Stimulated activated CD8-positive, alpha-beta memory T cell treated with anti-CD3 and anti-CD28 coated beads, Interleukin-2, amount 100 ng/mL, for 48 hours (primary cell): ENCODE data around the gene IL1RAP.
"Not testable (repeated sequence)": the region's sequence is repeated elsewhere in the genome, so short reads cannot be mapped to it uniquely, and the experiment has no call there.

Experiments
- DNase-seq, 2 donors: peaks; one replicate each; pipeline ENCODE4 v3.0.0-alpha.2; 2020; ENCODE audit warnings: low read depth in 2 of 2

Gene IL1RAP, protein sequence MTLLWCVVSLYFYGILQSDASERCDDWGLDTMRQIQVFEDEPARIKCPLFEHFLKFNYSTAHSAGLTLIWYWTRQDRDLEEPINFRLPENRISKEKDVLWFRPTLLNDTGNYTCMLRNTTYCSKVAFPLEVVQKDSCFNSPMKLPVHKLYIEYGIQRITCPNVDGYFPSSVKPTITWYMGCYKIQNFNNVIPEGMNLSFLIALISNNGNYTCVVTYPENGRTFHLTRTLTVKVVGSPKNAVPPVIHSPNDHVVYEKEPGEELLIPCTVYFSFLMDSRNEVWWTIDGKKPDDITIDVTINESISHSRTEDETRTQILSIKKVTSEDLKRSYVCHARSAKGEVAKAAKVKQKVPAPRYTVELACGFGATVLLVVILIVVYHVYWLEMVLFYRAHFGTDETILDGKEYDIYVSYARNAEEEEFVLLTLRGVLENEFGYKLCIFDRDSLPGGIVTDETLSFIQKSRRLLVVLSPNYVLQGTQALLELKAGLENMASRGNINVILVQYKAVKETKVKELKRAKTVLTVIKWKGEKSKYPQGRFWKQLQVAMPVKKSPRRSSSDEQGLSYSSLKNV

DNA sequence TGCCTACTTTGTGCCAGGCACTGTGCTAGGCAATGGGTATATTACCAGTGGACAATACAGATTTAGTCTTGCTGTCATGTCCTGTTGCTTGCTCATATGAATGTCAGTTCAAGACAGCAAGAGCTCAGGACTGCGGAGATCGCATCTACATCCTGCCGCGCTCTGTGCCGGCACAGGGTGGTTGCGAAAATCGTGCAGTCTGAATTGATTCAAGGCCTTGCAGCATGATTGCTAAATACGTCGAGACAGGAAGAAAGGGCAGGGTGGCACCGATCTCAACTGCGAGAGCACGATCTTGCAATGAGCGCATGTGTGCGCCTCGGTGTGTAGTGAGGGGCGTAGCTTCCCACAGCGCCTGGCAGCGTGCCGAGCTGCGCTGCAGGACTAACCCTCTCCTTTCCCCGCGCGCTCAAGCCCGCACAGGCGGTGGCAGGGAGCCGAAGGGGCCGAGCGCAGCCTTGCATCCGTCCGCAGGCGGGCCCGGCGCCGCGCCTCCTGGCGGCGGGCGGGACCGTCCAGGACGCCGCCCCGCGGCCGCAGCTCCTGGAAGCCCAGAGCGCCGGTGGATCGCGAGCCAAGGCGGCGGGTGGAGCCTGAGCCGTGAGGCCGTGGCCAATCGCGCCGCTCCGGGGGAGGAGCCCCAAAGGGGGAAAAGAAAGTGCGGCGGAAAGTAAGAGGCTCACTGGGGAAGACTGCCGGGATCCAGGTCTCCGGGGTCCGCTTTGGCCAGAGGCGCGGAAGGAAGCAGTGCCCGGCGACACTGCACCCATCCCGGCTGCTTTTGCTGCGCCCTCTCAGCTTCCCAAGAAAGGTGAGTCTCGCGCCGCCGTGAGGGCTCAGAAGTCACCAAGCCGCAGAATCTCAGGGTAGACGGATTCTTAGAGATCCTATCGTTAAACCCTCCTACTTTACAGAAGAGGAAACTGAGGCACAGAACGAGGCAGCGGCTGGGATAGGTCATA lies at the start of gene IL1RAP:
Gene IL1RAP, plus strand, starts transcription at position 677 of the 962 bp plus-strand sequence. CDS start 50,205 bp downstream, outside the sequence.
- peak; percentile 80 to 82 for DNase-seq

DNA sequence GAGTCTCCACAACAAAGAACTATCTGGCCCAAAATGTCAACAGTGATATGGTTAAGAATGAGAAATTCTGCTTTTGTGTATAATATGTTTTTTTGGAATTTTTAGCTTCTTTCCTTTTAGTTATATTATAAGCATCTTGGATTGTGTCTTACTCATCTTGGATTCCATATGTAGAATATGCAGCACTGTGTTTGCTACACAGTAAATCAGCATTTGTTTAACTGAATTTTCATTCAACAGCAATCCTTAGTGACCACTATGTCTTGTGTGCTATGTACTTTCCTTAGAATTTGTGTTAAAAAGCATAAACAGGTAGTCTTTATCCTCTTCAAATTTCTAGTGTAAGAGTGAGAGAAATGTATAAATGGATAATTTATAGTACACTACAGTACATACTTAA lies 46.0 kb upstream of the IL1RAP start:
- no peak for DNase-seq

GRCh38 chr3:190473261-190473660 lies 40.6 kb upstream of the IL1RAP start:
- not testable (repeated sequence) for DNase-seq

- no peak for DNase-seq
Observed at GRCh38 chr3:190481779-190482178, 32.1 kb upstream of the IL1RAP start.

- DNase-seq = no peak
Observed at GRCh38 chr3:190485830-190486532, 27.9 kb upstream of the IL1RAP start.

DNA sequence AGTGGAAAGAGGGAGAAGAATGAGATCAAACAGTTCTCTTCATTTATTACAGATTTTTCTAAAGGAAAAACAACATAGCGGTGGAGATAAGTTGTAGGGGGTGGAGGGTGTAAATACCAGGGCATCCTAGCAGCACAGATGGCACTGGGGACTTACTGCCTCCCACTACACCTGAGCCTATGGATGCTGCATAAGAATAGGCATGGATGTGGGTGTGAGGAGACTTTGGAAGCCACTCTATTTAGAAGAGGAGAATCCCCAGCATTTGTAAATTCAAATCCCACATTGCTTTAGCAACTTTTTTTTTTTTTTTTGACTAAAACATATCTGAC lies 27.4 kb upstream of the IL1RAP start:
- DNase-seq = no peak

DNA sequence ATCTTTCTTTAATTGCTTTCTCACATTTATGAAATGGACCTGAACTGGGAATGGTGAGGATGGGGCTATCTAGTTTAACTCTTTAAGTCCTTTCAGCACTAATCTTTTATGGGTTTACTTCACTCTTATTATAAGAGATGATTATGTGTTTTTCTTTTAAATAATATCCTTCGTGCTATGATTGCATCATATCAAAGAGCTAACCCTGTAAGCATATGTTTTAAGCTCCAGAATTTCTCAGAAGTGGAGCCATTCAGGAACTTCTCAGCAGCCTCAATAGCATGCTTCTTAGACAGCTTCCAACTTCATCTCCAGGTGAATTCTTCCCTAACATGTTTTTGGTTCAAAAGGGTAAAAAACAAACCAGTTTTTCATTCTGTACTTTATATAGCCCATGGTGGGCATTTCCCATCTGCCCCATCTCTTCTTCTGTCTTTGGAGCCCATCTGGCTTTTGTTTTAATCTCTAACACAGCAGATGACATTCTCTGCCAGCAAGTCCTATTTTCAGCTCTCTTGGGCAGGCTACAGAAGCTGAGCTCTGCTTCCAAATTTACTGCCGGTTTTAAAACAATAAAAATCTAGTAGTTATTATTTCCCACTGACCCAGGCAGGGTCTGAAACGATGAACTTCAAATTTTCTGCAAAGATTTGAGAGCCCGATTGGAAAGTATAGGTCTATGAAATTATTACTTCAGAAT lies 26.8 kb upstream of the IL1RAP start:
- DNase-seq = no peak

GRCh38 chr3:190491533-190492054 lies 22.3 kb upstream of the IL1RAP start:
- peak in 1 of 2 donors; percentile 5 for DNase-seq

- no peak for DNase-seq
Observed at GRCh38 chr3:190492129-190492528, 21.8 kb upstream of the IL1RAP start.

- DNase-seq = no peak
Observed at GRCh38 chr3:190492966-190493365, 20.9 kb upstream of the IL1RAP start.

DNA sequence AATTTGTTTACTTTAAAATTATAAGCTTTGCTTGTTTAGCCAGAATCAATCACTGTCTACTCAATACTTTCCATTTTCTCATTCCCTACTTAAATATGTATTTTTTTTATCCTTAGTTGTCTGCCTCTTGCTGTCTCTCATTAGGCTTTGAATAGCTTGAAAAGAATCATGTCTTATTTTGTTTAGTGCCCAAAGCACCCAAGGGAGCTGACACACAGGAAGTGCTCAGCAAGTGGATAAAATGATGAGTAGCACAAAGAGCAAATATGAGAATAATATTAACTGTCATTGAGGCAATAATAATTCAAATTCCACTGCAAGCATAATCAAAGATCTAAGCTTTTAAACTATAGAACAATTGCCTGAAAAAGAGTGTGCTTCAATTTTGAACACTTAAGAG lies 19.0 kb upstream of the IL1RAP start:
- DNase-seq = no peak

GRCh38 chr3:190495354-190495753 lies 18.5 kb upstream of the IL1RAP start:
- no peak for DNase-seq

DNA sequence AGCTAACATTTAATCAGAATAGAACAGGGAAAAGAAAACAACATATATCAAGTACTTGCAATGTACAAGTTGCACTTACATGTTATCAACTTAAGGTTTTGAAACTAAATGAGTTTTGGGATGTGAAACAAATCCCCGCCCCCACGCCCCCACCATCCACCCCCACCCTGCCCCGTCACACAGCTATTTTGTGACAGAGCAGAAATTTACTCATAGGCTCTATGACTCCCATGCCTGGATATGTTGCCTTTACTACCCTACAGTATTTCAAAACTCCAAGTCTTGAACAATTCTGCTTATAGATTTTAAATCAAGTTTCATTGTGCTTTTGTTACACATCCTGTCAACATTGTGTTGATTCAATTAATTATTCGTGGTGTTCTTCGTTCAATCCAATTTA lies 18.1 kb upstream of the IL1RAP start:
- no peak for DNase-seq

DNA sequence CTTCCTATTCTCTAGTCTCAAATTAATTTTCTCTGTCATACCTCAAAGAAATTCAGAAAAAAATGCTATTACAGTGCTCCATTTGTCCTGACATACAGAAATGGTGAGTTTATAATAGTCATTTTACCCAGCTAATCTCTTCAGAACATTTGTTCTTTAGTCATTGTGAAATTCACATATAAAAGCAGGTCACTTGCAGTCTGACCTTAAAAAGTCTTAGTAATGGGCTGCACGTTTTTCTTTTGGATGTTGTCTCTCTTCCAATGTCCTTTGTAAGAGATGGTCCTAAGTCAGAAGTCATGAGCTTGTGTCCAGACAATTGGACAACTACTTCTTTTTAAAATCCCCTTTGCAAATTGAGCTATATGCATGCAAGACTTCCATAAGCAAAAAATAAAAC lies 17.0 kb upstream of the IL1RAP start:
- DNase-seq = no peak

DNA sequence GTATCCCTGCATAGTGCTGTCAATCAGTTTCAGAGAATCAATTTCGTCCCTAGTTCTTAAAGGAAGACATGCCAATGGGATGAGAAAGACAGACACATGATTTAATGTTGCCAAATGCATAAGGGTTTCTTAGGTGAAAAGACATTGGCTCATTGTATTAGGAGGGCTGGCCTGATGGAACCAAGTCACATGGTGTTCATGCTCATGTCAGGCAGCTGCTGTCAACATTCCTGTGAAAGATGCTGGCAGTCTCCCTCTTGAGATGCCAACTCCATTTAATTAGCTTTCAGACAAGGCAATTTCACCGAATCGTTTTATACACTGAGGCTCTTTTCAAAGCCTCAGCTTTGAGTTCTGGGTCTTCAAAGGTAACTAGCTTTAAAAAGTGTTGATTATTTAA lies 16.1 kb upstream of the IL1RAP start:
- no peak for DNase-seq

GRCh38 chr3:190498293-190498692 lies 15.6 kb upstream of the IL1RAP start:
- no peak for DNase-seq

DNA sequence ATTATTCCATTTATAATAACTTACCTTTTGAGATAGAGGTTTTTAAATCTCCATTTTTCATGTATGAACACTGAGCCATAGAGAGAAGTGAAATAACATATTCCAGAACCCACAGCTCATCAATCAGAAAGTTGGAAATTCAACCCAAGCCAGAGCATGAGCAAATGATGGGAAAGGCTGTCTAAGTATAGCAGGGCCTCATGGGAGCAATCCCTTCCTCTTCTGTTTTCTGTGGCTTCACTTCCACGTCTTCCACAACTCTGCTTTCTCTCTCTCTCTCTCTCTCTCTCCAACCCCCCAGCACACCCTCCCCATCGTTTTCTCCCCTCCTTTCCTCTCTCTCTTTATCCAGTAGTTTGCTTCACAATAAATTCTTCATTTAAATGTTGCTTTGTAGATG lies 14.8 kb upstream of the IL1RAP start:
- DNase-seq = no peak

DNA sequence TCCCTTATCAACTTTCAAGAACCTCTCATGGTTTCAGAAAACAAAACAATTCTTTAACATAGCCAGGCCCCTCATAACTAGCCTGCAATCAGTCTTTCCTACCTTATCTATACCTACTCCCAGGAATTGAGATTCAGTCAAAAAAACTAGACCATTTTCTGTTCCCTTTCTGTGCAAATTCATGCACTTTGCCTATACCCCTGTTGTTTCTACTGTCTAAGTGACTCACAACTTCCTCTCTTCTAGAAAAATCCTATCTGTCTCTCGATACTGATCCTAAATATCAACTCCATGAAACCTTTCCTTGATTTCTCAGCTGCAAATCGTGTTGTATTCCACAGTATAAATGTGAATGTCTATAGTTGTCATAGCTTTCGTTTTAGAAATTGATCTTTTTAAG lies 10.9 kb upstream of the IL1RAP start:
- DNase-seq = no peak

DNA sequence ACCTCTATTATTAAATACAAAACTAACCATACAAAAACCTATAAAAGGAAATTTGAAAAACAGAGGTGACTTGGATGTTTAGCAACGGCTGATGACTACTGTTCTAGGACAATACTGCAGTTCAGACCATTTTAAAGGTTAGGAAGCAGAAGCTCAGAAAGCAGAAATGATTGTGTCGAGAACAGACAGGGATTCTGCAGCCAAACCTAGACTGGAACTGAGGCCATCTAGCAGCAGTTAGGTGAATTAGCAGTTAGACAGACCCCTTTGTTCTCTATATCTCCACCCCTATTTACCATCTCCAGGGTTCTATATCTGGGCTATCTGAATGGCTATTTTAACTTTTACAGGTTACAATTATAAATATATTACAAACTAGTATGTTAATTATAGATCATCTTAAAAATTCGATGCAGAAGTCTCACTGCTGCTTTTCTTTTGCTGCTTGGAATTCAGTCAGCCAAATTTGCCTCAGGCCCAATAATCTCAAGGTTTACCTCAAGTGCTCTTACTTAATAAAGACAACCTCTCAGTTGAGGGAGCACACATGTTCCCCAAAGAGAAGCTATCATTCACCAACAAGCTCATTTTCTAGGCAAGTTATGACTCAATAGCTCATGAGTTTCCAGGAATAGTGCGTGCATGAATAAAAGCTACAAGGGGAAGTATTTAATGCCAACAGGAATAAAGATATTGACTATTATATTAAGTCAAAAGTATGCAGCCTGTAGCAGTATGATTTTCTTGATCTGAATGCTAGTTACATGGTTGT lies 9.3 kb upstream of the IL1RAP start:
- DNase-seq = no peak

- DNase-seq = no peak
Observed at GRCh38 chr3:190505381-190506003, 8.4 kb upstream of the IL1RAP start.
